ENCODE measurements around the gene DELE1.

GRCh38 chr5:141883184-141883891 lies 40.3 kb upstream of the DELE1 start:
- TF ChIP-seq CTCF (IDR thresholded peaks at IDR 0.05) (no peak), POLR2A (IDR thresholded peaks at IDR 0.05) (no peak)

Data from heart left ventricle (tissue), 13 donors.